Endodermal cell (in vitro differentiated cells): ENCODE results near the gene PPP1R1B. TPM values are rescaled to one million over a fixed set of nuclear protein-coding genes. Genes with fewer than 3 reads are reported as not detected.

Experiments
- DNase-seq: peaks from one replicate; pipeline ENCODE4 v3.0.0-alpha.2; 2017
- H3K27ac ChIP-seq: 2 replicates; pipeline ENCODE4 v1.5.1; 2013; ENCODE audit warnings: mild to moderate bottlenecking, low read depth, low read length, moderate library complexity
- H3K27me3 ChIP-seq: 2 replicates; pipeline ENCODE4 v1.6.1; 2013; ENCODE audit warnings: mild to moderate bottlenecking, low read length, moderate library complexity; ENCODE audit not compliant: insufficient read depth, control insufficient read depth, poor library complexity, severe bottlenecking
- H3K36me3 ChIP-seq: 2 replicates; pipeline ENCODE4 v1.7.0; 2013; ENCODE audit warnings: mild to moderate bottlenecking, low read length, moderate library complexity; ENCODE audit not compliant: control insufficient read depth, insufficient read depth
- H3K4me1 ChIP-seq: one replicate; pipeline ENCODE4 v1.7.0; 2013; ENCODE audit warnings: low read length; ENCODE audit not compliant: control insufficient read depth, insufficient read depth
- H3K4me3 ChIP-seq: 2 replicates; pipeline ENCODE4 v1.5.1; 2013; ENCODE audit warnings: mild to moderate bottlenecking, low read length, moderate library complexity
- H3K9ac ChIP-seq: 2 replicates; pipeline ENCODE4 v1.6.1; 2013; ENCODE audit warnings: mild to moderate bottlenecking, low read length, moderate library complexity; ENCODE audit not compliant: poor library complexity, severe bottlenecking; ENCODE audit errors: extremely low read depth
- H3K9me3 ChIP-seq: 2 replicates; pipeline ENCODE4 v1.6.1; 2013; ENCODE audit warnings: mild to moderate bottlenecking, low read length, moderate library complexity; ENCODE audit not compliant: control insufficient read depth
- H3K27ac Mint-ChIP-seq: 2 replicates; pipeline ENCODE4 v1.8.0; 2020; ENCODE audit warnings: mixed read lengths
- H3K27me3 Mint-ChIP-seq: 2 replicates; pipeline ENCODE4 v1.8.0; 2021; ENCODE audit warnings: mild to moderate bottlenecking, mixed read lengths; ENCODE audit not compliant: insufficient read depth
- H3K36me3 Mint-ChIP-seq: 2 replicates; pipeline ENCODE4 v1.8.0; 2020; ENCODE audit warnings: low read depth, mixed read lengths
- H3K4me1 Mint-ChIP-seq: 2 replicates; pipeline ENCODE4 v1.8.0; 2020; ENCODE audit warnings: mixed read lengths
- H3K4me3 Mint-ChIP-seq: 2 replicates; pipeline ENCODE4 v1.8.0; 2020; ENCODE audit warnings: mild to moderate bottlenecking, moderate library complexity, mixed read lengths
- H3K9me3 Mint-ChIP-seq: 2 replicates; pipeline ENCODE4 v1.8.0; 2020; ENCODE audit warnings: mild to moderate bottlenecking, mixed read lengths
- CTCF ChIP-seq: fragments of 200-600 bp; sonication (generic); conservative IDR thresholded peaks from 2 replicates; pipeline ENCODE4 v1.5.0; 2021; ENCODE audit warnings: antibody characterized with exemption, mild to moderate bottlenecking
- WGBS, 2 experiments: methylation state at CpG; one replicate each; pipeline versions ENCODE4 v1.1.5 to v1.1.7; 2013; ENCODE audit warnings: missing lambda C conversion rate in 2 of 2, mixed read lengths in 1 of 2; ENCODE audit not compliant: insufficient coverage in 1 of 2, insufficient read length in 1 of 2; 5-methylcytosine and 5-hydroxymethylcytosine counted together
- total RNA-seq, 2 donors: library from RNA; stranded (reverse); fragmentation: NEBNext Ultra II Directional in 1 of 2; extraction: Animal tissue kit (Norgen Biotek cat#: 25700) in 1 of 2; gene quantifications; 2 replicates in 1 of 2; 3 replicates in 1 of 2; pipeline ENCODE4 v1.2.1, GENCODE V29; 2021

Gene PPP1R1B
- total RNA-seq, 2 donors from 2014 or later, result 1.0 to 2.1 TPM

DNA sequence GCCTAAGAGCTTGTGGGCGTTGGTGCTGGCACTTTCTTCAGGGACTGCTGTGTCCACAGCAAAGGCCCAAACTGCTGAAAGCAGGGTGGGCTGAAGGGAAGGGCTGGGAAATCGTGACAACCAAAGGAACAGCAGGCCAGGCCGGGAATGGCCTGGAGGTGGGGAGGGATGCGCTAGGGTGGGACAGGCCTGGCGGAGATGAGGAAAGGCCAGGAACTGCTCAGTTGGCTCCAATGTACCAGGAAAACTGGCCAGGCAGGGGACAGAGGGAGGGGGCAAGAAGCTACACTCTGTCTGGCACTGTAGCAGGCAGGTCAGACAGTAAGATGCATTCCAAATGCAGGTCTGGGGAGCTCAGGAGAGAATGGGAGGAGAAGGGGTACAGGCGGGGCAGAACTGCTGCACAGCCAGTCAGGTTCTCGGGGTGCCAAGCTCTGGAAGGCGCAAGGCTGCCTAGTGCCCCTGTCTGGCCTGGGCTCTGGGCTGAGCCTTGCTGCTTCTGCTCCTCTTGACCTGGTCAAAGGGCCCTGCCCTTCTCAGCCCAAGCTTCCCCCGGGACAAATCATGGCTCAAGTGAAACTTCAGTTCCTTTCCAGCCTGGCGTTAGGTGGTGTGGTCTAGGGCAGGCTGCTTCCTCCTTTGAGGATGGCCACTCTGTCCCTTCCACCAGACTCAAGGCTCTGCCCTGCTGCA lies 48.8 kb downstream of the PPP1R1B start:
- Histone ChIP-seq H3K36me3 (peaks cover 5% of the 10 kb centered on the region), H3K27me3 (peaks cover 9% of the 10 kb centered on the region), H3K9ac (no peak overlapping the region), H3K9me3 (no peaks in the 10 kb centered on the region), H3K4me1 (no peaks in the 10 kb centered on the region), H3K27ac (no peak overlapping the region), H3K4me3 (no peak overlapping the region)
- Mint-ChIP-seq H3K36me3 (peaks cover 23% of the 10 kb centered on the region), H3K4me1 (peaks cover 17% of the 10 kb centered on the region), H3K27ac (peak overlapping the region; percentile 80), H3K9me3 (no peaks in the 10 kb centered on the region), H3K4me3 (no peak overlapping the region), H3K27me3 (peaks cover 10% of the 10 kb centered on the region)
- no peak for TF ChIP-seq CTCF
- DNase-seq, result no peak
- WGBS, 2 experiments, result 88 to 90% methylated on average over 6 to 10 of the region's 10 CpGs

- Histone ChIP-seq H3K4me3 (no peak overlapping the region), H3K36me3 (peaks cover 5% of the 10 kb centered on the region), H3K4me1 (no peaks in the 10 kb centered on the region), H3K27ac (no peak overlapping the region), H3K9me3 (no peaks in the 10 kb centered on the region), H3K9ac (no peak overlapping the region), H3K27me3 (peaks cover 1% of the 10 kb centered on the region)
- no peak for TF ChIP-seq CTCF
- peak; percentile 87 for DNase-seq
- WGBS, 2 experiments, result 84 to 100% methylated on average over 4 to 7 of the region's 7 CpGs
- H3K27me3 Mint-ChIP-seq, result peaks cover 5% of the 10 kb centered on the region
- no peak overlapping the region for H3K4me3 Mint-ChIP-seq
- H3K36me3 Mint-ChIP-seq, result peaks cover 28% of the 10 kb centered on the region
- no peaks in the 10 kb centered on the region for H3K9me3 Mint-ChIP-seq
- H3K4me1 Mint-ChIP-seq, result peaks cover 17% of the 10 kb centered on the region
- no peak overlapping the region for H3K27ac Mint-ChIP-seq
Observed at GRCh38 chr17:39676198-39676819, 49.6 kb downstream of the PPP1R1B start.

GRCh38 chr17:39677072-39677471 lies 50.3 kb downstream of the PPP1R1B start:
- Histone ChIP-seq H3K9ac (no peak overlapping the region), H3K27ac (no peak overlapping the region), H3K9me3 (no peaks in the 10 kb centered on the region), H3K36me3 (peaks cover 5% of the 10 kb centered on the region), H3K4me1 (no peaks in the 10 kb centered on the region), H3K4me3 (no peak overlapping the region), H3K27me3 (no peaks in the 10 kb centered on the region)
- no peaks in the 10 kb centered on the region for H3K9me3 Mint-ChIP-seq
- WGBS, 2 experiments, result 94 to 97% methylated on average over 6 to 7 of the region's 8 CpGs
- peaks cover 31% of the 10 kb centered on the region for H3K36me3 Mint-ChIP-seq
- H3K27me3 Mint-ChIP-seq, result peaks cover 2% of the 10 kb centered on the region
- TF ChIP-seq CTCF, result no peak
- H3K4me1 Mint-ChIP-seq, result peaks cover 17% of the 10 kb centered on the region
- no peak overlapping the region for H3K27ac Mint-ChIP-seq
- H3K4me3 Mint-ChIP-seq, result no peak overlapping the region
- no peak for DNase-seq
